ENCODE measurements around the gene COPG2.
"Not testable (repeated sequence)": the region's sequence is repeated elsewhere in the genome, so short reads cannot be mapped to it uniquely, and the experiment has no call there.

The COPG2 gene, protein sequence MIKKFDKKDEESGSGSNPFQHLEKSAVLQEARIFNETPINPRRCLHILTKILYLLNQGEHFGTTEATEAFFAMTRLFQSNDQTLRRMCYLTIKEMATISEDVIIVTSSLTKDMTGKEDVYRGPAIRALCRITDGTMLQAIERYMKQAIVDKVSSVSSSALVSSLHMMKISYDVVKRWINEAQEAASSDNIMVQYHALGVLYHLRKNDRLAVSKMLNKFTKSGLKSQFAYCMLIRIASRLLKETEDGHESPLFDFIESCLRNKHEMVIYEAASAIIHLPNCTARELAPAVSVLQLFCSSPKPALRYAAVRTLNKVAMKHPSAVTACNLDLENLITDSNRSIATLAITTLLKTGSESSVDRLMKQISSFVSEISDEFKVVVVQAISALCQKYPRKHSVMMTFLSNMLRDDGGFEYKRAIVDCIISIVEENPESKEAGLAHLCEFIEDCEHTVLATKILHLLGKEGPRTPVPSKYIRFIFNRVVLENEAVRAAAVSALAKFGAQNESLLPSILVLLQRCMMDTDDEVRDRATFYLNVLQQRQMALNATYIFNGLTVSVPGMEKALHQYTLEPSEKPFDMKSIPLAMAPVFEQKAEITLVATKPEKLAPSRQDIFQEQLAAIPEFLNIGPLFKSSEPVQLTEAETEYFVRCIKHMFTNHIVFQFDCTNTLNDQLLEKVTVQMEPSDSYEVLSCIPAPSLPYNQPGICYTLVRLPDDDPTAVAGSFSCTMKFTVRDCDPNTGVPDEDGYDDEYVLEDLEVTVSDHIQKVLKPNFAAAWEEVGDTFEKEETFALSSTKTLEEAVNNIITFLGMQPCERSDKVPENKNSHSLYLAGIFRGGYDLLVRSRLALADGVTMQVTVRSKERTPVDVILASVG

DNA sequence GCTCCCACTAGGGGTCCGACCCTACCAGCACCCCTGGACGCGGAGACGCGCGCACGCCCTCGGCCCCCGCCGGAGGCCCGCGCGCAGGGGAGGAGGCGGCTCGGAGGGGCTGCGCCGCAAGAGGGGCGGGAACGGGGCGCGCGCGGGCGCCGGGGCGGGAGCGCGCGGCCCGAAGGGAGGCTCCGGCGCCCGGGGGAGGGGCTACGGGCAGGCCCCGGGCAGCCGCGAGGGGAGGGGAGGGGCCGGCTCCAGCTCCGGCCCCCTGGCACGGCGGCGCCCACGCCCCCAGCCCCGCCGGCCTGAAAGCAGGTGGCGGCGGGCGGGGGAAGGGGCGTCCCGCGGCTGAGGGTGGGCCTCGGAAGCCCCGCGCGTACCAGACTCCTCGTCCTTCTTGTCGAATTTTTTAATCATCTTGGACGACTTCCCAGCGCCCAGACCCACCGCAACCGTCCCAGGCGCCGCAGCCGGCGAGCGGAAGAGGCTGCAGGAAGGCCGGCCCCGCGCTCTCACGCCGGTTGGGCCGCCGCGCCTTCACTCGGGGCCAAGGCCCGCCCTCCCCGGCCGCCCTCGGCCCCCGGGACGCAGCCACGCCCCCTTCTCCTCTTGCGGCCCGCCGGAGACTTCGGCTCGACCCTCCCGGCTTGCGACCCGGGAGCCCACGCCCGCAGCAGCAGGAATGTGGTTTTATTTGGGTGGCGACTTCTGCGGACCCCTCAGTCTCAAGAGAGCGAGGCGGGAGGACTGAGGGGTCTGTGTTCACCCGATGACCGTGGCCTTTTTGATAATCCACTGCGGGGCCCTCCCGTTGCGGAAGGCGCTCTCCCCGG, at the start of gene COPG2:
TSS of gene COPG2 (minus strand) at position 491 of the 827 bp plus-strand sequence. CDS start at position 411, 80 bp downstream.
- DNase-seq = peak; percentile 52

DNA sequence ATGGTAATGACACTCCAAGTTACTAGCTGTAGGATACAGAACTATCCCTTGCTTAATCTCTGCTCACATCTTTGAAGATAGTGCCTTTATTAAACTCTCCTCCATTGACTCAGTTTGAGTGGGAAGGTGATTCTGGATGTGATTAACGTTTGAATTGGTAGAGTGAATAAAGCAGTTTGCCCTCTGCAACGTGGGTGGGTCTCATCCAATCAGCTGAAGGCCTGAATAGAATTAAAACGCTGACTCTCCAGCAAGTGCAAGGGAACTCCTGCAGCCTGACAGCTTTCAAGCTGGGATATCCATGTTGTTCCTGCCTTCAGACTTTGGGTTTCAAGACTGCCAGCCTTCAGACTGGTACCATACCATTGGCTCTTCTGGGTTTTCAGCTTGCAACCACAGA, 43.9 kb upstream of the COPG2 start:
- DNase-seq = no peak

DNA sequence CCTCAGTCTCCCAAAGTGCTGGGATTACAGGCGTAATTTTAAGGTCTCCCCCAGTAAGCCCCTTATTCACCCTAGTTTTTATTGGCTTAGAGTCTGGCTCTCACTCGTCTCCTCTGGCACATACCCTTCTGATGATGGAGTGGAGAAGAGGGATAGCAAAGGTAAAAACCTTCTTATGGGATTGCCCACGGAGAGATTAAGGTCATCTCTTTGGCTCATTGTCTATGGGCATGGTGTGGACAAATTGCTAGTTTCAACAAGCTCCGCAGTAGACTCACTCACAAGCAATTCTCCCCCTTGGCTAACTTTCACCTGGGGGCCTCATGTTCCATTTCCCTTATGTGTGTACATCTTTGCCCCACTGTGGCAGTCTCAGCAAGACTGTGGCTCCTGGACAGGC, 40.2 kb upstream of the COPG2 start:
- no peak for DNase-seq

DNA sequence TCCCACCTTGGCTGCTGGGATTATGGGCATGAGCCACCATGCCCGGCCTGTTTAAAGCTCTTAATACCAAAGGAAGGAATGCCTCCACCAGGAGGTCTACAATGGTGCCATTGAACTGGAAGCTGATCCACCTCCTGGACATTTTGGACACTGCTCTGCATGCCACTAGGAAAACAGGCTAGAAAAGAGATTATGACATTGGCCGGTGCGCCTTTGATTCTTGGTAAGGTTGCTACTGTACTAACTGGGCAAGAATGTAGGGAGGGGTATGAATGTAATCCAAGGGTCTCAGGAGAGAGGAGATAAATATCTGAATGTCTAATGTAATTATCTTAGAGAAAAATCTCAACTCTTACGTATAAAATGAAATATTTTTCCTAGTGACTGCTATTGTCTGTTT, 39.5 kb upstream of the COPG2 start:
- DNase-seq = no peak

DNA sequence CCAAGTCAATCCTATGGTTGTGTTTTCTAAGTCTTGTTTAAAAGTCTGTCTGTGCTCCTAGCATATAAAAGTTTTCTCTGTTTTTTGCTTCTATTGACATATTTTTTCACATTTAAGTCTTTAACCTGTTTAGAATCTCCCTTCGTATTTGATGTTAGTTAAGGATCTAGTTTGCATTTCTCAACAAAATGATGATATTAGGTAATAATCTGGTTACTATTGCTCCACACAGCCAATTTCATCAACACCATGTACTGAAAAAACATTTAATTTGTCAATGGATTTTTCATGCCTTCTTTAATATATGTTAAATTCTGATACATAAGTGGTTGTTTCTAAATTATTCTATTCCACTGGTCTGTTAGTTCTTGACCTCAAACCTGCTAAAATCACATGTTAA, 35.3 kb upstream of the COPG2 start:
- DNase-seq = no peak

DNA sequence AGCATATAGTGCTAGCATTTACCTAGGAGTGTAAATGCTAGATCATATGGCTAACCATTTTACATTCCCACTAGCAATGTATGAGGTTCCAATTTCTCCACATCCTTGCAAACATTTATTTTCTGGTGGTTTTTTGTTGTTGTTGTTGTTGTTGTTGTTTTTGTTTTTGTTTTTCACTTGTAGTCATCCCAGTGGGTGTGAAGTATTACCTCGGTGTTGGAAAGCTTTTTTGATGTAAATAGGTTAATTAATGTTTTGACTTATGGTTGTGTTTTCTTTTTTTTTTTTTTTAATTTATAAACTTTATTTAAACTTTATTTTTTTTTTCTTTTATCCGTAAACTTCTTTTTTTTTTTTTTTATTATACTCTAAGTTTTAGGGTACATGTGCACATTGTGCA, 33.1 kb upstream of the COPG2 start:
- no peak for DNase-seq

DNA sequence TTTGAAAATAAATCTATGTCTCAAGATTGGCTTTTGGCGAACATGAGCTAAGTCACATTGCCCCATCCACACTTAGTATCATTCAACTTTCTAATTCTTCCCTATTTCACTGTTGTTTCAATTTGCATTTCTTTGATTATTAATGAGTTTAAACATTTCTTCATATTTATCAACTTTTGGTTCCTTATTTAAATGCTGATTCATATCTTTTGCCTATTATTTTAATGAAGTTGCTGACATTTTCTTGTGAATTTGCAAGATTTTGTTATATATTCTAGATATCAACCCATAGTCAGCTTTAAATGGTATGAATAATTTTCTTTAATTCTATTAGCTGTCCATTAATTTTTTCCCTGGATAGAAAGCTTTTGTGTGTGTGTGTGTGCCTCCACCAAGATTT, 32.2 kb upstream of the COPG2 start:
- DNase-seq = no peak

DNA sequence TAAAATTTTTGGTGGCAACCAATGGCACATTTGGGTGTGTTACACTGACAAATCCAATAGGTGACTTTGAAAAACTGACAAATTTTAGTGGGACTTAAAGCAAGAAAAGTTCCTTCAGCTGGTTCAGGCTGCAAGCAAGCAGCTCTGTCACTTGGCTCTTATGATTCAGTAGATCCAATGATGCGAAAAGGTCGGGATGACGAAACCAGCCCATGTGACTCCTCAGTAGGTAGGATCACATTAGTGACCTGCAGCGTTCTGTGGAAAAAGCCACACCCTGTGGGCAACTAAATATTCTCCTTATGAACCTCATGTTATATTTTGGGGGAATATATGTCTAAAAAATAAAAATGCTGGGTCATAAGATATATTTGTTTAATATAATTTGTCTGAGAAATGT, 31.1 kb upstream of the COPG2 start:
- DNase-seq = no peak

DNA sequence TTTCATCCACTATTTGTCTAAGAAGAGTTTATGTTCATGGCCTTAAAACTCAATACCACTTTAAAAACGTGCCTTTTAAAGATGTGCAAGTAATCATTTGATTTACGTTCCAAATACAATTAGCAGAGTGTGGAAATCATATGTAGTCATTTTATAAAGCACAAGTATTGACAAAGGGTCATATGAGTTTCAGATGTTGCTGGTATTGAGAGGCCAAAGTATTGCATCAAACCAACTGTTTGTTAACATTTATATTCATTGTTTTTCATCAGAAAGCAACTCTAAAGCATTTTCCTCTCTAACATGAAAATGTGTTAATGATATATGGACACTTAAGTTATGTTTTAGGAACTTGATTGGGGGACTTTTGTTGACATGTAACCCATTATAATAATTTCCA, 29.3 kb upstream of the COPG2 start:
- DNase-seq = no peak

DNA sequence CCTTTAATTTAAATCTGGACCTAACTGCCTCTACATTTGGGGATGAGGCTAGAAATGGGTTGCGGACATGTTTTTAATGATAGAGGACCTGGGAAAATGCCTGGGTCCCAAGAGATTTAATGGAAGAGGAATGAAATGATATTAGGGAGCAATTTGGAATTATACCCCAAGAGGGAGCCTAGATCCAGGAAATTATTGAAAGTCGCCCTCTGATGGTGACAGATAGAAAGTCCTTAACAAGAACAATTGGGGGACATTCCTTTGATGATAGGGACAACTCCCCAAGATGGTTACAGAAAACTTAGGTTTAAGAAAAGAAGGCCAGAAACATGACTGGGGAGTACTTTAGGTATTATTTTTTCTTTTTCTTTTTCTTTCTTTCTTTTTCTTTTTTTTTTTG, 27.3 kb upstream of the COPG2 start:
- DNase-seq = no peak

DNA sequence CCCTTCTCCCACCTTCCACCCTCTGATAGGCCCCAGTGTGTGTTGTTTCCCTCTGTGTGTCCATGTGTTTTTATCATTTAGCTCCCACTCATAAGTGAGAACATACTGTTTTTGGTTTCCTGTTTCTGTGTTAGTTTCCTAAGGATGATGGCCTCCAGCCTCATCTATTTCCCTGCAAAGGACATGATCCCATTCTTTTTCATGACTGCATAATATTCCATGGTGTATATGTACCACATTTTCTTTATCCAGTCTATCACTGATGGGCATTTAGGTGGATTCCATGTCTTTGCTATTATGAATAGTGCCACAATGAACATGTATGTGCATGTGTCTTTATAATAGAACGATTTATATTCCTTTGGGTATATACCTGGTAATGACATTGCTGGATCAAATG, 23.8 kb upstream of the COPG2 start:
- DNase-seq = not testable (repeated sequence)

DNA sequence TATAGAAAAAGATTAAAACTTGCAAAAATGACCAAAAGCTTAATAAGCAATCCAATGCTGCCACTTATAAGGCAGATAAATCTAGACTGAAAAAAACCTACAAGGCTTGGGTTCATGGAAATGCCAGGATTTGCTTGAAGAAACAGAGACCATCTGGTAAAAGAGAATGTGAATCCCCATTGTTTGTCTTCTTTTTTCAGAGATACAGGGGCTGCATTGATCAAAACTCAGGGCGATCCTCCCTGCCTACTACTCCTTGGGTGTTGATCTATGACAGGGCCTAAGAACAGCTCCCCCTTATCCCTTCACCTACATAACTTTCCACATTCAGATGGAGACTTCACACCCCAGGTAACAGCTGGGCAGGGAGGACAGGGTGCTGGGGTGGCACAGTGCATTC, 21.1 kb upstream of the COPG2 start:
- no peak for DNase-seq

DNA sequence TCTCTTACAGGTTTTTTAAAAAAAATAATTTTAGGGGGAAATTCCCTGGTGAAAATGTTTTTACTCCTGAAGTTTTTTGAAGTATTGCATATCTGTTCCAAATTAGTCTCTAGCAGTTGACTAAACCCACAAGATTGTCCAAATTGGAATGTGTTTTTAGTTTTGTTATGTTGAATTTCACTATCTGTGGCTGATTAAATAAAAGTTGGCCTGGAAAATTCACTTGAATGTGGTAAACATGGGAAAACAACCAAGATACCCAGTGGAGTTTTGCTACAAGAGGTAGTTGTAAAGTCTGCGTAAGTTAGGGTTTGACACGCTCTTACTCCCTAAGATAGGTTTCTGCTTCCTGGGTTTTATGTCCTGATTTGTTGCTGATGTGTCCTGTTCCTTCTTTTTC, 14.5 kb upstream of the COPG2 start:
- DNase-seq = no peak

DNA sequence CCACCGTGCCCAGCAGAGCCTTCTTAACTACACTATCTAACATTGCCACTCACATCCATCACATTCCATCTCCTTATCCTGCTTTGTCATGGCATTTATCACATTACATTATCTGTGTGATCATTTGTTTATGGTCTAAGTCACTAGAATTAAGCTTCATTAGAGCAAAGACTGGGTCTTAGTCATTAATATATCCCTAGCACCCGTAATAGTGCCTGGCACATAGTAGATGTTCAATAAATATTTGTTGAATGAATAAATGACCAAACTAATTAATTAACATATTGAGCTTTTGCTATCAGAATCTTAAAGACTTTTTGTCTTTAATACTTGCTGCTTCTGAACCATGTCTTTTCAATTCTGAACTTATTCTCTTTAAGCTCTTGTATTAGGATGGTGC, 5.9 kb upstream of the COPG2 start:
- DNase-seq = no peak

DNA sequence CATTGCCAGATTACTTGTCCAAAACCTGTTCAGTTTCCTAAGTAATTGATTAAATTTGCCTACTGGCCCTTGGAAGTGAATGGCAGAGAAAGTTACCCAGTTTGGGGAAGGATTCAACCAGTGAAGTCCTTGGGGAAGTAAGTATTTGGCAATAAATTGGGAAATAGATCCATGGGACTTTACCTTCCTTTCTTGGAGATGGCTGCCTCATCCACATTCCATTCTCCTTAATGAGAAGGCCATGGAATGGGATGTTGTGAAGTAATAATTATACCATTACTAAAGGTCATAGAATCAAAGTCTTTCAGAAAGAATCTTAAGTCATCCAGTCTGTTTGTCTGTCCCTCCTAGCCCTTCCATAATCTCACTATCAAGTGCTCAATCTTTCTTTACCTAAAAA, 4.5 kb upstream of the COPG2 start:
- no peak for DNase-seq

DNA sequence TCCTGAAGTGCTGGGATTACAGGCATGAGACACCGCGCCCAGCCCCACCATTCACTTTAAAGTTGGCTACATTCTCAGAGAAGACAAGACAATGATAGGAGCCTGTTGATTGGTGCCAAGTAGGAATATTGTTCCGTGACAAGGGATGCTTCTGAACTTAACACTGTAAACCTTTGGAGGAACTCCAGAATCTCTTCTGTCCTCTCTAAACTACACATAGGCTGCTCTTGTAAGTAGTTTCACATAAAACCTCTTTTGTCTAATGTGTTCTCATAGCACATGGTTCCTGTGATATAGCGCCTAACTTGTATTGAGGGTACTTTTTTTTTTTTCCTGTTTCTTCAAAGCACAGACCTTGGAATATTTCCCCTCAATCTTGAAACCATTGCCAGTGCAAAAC, 3.6 kb upstream of the COPG2 start:
- no peak for DNase-seq

DNA sequence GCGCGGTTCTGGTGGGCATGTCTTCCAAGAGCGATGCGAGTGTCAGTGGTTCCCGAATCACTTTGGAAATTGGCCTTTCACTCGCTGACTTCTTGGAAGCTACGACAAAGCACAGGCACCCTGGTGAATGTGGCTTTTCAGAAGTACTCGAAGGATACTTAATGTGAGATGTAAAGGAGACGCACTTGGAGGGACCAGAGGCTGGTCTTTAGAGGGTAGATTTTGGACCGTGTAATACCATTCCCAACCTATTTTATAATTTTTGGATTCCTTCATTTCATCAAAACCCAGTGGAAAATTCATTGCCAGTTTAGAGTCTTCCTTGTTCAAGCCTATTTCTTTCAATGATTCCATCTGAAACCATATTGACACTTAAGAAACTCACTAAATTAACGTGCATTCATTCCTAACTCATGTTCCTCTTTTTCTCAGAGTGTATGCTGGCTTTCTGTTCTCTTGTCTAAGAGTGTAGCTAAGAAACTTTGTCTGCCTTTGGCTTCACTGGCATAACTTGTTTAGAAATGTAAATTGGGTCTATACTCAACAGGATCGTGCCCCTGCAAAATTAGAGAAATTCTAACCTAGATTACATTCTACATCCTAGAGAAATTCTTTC, 645 bp upstream of the COPG2 start:
- no peak for DNase-seq

DNA sequence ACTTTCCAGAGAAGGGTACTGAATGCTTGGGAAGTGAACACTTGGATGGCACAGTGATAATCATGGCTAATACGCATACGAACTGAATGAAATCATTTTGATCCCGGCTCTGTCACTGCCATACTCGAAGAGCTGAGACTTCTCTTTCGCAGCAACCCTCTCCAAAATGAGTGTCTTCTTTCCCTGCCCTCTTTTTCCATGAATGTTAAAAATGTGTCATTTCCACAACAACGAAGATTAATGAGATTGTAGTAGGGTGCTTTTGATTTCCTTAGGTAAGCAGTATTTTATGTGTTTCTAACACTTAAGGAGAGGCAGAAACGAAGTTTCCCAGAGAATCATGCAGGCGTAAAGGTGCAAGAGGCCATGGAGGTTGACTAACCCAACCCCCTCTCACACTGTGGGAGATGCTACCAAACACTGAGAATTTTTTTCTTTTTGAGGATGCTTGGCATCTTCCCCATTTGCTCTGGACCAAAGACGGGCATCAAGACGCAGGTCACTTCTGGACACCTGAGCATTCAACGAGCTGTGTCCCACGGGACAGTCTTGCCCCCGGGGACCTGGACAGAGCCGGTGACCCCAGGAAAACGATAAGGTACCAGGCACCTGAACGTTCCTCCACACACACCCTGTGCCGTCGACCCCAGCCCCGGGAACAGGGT, 823 bp downstream of the COPG2 start:
- no peak for DNase-seq

DNA sequence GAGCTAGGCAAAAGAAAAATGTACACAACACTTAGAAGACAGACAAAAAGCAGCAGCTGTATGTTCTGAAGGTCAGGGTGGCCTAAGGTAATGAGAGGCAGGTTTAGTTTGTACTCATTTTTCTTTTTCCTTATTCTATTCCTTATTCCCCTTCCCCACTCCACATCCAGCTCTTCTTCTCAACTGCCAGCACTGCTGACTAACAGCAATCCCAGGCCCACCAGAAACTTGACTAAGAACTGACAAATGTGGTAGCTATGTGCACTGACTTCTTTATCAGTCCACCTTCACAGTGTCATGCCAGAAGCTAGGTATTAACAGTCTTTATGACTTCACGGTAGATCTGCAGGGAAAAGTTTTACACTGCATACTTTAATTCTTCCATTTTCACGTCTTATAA, 6.1 kb downstream of the COPG2 start:
- no peak for DNase-seq

DNA sequence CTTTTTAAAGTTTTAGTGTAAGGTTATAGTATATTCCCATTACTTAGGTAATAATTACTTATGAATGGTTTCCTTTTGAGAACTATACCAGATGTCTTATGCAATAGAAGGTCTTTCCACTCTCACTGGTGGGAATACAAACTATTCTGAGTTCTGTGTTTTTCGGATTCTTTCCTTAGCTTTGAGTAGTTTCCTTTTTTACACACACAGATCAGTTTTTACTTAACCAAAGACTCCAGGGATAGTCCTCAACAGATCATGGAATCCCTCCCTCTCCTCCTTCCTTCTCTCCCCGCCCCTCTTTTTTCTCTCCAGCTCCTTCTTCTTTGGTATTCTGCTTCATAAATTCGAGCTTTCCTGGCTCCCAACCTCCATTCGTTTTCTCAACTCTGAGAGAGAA, 13.3 kb downstream of the COPG2 start:
- DNase-seq = no peak

DNA sequence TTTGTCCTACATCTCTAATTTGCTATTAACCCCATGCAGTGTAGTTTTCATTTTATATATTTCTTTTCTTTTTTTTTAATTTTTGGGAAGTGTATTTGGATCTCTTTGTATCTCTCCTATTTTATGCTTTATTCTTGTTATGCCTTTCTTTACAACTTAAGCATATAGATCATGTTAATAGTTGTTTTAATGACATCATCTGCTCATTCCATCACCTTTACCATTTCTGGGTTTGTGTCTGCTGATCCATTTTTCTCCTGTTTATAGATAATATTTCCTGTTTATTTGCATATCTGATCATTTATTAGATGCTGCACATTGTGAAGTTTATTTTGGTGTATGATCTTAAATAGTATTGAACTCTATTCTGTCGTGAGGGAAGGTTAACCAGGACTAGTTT, 13.7 kb downstream of the COPG2 start:
- DNase-seq = no peak

DNA sequence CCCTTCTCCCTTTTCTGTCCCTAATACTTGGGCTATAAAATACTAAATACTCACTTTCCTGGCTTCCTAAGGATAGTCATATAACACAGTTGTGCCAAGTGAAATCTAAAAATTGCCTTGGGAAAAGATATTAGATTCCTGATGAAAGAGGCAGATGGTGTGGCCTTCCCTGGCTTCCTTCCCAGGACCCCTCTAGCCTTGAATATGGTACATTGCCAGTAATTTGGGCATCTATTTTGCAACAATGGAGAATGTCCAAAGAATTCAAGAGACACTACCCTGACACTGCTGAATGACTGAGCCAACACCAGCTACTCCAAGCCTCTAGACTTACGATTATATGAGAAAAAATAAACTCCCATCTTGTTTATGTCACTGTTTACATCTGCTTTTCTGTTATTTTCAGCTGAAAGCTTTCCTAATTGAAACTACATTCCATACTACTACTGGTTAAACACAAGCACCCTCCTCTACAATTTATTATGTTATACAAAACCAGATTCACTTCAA, 17.9 kb downstream of the COPG2 start:
- no peak for DNase-seq
